T-helper 1 cell treated with Interleukin-12 subunit alpha and Interleukin-12 subunit beta and Interleukin-4 antibody, amounts not matched to agents 30 ng/mL and 1 ng/mL, for 36 hours (primary cell): Measurements from ENCODE around the gene PUSL1. TPM values are rescaled to one million over a fixed set of nuclear protein-coding genes. Genes with fewer than 3 reads are reported as not detected.

Source experiments
- intact Hi-C: fragments of 100-400 bp; cut with micrococcal nuclease; formaldehyde crosslinking; loops from one replicate; pipeline ENCODE4 v1.15.1; 2024
- total RNA-seq: library from RNA; stranded (reverse); gene quantifications from 2 replicates; pipeline ENCODE4 v1.2.3, GENCODE V29; 2022

Gene PUSL1
- total RNA-seq, 1 donor from 2014 or later: 20.6 TPM

DNA sequence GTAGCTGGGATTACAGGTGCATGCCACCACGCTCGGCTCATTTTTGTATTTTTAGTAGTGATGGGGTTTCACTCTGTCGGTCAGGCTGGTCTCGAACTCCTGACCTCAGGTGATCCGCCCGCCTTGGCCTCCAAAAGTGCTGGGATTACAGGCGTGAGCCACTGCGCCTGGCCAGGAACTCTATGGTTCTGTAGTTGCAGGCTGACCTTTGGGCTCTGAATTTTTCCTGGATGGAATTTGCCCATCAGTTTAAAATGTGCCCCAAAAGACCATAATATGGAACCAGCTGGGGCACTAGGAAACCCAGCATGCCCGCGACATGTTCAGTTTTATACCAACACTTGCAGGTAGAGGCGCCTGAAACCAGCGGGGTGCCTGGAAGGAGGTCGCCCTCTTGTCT is 29.8 kb upstream of the PUSL1 start:
- intact Hi-C loops: no loop called here

DNA sequence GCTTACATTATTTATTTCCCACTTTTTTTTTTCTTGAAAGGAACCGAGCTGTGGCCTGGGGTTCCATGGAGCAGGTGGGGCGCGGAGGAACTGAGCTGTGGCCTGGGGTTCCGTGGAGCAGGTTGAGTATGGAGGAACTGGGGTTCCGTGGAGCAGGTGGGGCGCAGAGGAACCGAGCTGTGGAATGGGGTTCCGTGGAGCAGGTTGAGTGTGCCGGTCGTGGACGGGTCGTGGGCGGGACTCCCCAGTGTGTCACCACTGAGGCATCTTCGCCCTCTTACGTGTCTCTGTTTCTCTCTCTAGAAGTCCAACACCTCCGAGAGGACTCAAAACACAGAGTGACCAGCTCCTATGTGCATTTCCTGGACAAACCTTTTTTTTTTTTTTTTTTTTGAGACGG is 29.4 kb upstream of the PUSL1 start:
- intact Hi-C loops: no loop called here

DNA sequence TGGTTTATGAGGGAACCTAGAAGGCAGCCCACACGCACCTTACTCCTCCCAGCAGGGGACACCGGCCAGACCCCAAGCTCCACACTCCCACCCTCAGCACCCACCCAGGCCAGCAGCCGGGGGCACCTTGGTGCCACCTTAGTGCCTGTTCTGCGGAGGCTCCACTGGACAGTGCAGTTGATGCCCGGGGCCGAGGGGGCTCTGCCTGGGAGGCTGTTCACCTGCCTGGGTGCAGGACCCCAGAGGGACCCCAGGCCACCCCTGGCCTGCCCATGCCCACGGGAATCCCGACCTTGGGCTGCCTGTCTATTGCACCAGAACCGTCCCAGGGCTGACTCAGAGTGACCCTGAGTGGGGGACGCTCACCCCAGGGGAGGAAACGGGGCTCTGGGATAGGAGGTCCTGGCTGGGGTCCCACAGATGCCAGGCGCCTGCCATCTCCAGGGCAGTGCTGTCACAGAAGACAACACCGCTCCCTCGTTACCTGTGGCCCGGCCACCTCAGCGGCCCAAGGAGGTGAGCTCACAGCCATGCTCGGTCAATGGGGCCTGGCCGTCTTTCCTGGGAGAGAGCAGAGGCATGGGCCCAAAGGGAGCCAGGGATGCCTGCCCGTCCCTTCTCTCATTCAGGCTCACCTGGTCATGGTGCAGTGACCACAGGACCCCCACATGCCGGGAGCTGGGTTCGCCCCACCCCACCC is 27.5 kb upstream of the PUSL1 start:
- intact Hi-C loops: no loop called here

DNA sequence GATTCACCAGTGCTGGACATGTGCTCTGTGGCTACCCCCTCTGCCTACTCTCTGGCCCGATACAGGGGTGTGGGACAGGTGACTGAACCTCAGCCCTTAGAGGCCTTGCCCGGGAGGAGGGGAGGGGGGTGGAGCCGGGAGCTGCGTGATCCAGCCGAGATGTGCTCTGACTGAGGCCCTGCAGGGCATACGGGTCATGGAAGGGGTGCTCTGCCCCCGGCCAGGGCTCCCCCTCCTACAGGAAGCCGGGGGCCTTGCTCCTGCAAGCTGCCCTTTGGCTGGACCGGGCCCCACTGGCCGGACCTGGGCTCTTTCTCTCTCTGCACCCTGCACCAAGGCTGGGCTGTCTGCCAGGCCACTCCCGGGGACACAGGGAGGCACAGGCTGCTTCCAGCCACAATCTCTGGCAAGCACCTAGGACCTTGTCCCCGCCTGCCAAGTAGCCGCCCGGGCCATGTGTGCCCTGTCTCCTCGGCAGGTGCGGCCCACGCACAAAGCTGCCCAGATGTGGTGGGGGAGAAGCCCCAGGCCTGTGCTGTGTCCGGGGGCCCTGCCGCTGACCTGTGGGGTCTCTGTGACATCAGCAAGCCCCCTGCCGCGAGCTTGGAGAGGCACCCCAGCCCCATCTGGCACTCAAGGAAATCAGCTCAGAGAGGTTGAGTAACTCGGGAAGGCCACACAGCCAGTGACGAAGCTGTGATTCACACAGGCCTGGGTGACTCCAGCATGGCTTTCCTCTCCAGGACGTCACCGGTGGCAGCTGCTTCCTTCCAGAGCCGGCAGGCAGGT is 26.7 kb upstream of the PUSL1 start:
- intact Hi-C loops: no loop called here

DNA sequence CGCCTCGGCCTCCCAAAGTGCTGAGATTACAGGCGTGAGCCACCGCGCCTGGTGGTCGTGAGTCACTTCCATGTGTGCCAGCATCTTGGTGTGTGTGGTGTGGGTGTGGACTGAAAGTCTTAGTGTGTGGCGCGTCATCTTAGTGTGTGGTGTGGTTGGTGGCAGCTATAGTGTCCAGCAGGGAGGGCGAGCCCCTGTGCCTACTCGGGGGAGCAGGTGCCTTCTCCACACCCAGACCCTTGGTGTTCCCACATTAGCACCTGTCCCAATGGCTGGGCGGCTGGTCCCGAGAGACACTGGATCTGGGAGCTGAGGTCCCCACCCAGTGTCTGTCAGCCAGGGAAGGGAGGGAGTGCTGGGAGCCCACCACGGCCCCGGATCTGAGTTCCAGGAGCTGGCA is 25.4 kb upstream of the PUSL1 start:
- intact Hi-C loops: no loop called here

DNA sequence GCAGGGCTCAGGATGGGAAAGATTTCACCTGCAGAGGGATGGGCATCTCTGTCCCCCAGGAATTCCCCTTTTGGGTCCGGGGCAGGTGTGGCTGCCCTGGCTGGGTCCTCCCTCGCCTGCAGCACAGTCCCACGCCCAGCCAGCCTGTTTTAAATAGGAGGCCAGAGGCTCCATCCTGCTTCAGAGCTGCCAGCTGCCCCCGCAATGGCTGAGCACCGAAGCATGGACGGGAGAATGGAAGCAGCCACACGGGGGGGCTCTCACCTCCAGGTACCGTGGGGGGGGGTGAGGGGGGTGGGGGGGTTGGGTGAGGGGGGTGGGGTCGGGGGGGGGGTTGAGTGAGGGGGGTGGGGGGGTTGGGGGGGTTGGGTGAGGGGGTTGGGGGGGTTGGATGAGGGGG is 24.6 kb upstream of the PUSL1 start:
- intact Hi-C loops: no loop called here

DNA sequence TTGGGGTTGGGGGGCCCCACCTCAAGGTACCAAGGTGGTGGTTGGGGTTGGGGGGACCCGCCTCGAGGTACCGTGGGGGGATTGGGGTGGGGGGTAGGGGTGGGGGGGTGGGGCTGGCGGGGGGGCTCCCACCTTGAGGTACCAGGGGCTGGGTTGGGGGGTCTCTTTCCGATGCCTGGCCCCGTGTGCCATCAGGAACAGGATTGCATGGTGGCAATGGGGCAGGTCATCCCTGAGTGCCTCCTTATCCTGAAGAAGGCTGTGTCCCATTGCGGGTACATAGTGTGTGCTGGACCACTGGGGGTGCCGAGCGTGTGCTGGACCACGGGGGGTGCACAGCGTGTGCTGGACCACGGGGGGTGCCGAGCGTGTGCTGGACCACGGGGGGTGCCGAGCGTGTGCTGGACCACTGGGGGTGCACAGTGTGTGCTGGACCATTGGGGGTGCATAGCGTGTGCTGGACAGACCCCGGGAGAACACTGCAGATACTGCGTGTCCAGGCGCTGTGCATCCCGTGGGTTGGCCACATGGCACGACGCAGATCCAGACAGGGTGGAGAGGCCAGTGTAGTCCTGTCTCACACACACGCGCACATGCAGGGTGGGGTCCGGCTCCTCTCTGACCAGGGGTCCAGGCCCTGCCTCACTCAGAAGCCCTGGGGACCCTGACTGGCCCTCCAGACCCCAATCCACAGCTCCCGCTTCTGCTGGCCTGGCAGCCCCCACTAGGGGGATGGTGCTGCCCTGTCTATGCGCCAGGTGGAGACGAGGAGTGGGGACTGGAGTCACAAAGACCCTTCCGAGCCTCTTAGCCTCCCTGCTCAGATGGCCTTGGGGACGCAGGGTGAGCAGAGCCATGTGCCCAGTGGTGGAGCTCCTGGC is 23.9 kb upstream of the PUSL1 start:
- intact Hi-C loops: no loop called here

DNA sequence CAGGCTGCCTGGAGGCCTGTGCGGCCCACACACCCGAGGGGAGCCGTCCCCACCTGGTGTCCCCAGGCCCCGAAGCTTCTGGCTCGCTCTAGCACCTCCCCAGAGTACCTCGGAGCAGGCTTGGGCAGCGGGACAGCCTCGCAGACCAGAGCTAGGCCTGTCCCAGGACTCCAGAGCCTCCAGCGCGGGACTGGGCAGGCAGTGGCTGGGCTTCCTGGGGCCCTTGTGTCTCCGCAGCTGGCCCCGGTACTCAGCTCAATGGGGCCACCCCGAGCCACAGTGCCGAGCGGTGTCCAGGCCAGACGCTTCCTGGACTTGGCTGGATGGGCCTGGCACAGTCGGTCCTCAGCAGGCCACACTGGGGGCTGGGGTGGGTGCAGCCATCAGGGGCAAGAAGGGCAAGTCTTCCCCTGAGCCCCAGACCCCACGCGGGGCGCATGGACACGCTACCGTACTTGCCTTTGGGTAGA is 23.3 kb upstream of the PUSL1 start:
- intact Hi-C loops: no loop called here

DNA sequence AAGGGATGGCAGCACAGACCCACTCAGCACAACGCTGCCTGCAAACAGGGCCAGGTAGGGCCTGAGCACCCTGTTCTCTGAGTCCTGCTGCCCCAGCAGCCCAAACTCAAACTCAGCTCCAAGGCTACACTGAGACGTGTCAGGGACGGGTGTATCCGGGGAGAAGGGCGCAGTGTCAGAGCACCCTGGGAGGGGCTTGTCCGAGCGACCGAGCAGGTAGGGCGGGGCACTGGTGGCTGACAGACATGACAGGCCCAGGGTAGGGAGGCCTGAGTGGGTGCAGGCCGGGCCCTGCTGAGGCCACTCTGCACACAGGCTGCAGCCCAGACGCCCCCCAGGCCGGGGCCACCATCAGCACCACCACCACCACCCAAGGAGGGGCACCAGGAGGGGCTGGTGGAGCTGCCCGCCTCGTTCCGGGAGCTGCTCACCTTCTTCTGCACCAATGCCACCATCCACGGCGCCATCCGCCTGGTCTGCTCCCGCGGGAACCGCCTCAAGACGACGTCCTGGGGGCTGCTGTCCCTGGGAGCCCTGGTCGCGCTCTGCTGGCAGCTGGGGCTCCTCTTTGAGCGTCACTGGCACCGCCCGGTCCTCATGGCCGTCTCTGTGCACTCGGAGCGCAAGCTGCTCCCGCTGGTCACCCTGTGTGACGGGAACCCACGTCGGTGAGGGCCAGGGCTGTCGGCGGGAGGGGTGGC is 22.6 kb upstream of the PUSL1 start:
- intact Hi-C loops: no loop called here

DNA sequence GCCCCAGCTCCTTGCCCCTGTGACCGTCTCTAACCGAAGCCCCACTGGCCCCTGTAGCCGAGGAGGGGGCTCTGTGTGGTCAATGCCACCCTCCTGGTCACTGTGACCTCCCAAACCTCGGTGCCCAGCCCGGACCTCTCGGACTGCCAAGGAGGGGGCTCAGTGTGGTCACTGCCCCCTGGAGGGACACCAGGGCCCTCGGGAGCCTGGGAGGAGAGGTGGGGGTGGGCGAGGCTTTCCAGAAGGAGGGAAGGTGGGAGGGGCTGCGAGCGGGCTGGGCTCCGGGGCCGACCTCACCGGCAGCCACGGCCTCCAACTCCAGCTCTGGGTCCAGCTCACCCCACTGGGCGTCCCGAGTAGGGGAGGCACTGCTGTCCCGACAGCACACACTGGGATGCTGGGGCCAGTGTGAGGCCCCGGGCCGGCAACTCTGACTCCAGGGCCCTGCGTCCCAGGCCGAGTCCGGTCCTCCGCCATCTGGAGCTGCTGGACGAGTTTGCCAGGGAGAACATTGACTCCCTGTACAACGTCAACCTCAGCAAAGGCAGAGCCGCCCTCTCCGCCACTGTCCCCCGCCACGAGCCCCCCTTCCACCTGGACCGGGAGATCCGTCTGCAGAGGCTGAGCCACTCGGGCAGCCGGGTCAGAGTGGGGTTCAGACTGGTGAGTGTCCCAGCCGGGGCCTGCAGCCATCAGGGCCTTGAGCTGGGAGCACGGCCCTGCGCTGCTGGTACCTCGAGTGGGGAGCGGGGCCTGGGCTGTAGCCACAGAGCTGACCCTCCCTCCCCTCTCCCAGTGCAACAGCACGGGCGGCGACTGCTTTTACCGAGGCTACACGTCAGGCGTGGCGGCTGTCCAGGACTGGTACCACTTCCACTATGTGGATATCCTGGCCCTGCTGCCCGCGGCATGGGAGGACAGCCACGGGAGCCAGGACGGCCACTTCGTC is 21.8 kb upstream of the PUSL1 start:
- intact Hi-C loops: no loop called here

DNA sequence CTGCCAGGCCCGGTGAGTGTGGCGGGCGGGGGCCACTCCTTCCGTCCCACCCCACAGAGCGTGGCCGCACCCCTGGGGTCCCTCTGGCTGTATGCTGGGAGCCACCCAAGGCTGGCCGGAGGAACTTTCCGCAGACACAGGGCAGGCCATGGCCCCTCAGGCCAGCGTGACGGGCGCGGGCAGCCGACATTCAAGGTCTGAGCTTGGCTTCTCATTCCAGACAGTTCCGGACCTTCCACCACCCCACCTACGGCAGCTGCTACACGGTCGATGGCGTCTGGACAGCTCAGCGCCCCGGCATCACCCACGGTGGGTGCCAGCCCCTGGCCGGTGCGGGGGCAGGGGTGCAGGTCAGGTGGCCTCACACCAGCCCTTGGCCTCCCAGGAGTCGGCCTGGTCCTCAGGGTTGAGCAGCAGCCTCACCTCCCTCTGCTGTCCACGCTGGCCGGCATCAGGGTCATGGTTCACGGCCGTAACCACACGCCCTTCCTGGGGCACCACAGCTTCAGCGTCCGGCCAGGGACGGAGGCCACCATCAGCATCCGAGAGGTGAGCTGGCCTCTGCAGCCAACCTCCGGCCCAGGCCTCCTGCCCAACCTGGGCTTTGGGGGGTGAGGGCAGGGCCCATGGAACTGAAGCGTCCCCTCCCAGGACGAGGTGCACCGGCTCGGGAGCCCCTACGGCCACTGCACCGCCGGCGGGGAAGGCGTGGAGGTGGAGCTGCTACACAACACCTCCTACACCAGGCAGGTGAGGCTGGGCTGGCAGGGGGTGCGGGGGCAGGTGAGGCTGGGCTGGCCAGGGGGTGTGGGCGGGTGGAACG is 20.9 kb upstream of the PUSL1 start:
- intact Hi-C loops: no loop called here

DNA sequence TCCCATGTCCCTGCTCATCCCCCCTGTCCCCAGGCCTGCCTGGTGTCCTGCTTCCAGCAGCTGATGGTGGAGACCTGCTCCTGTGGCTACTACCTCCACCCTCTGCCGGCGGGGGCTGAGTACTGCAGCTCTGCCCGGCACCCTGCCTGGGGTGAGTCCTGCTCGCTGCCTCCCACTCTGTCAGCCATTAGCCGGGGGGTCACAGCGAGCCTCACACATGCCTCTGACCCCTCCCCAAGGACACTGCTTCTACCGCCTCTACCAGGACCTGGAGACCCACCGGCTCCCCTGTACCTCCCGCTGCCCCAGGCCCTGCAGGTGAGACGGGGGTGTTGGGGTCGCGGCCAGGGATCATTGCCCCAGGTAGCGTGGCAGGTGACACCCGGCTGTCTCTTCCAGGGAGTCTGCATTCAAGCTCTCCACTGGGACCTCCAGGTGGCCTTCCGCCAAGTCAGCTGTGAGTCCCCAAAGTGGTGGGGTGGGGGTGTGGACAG is 18.1 kb upstream of the PUSL1 start:
- intact Hi-C loops: loop anchor here (1.0 to 5.0 kb wide), 3 partner anchors 168 to 308 kb away; partner anchors contain the start of gene PERM1

DNA sequence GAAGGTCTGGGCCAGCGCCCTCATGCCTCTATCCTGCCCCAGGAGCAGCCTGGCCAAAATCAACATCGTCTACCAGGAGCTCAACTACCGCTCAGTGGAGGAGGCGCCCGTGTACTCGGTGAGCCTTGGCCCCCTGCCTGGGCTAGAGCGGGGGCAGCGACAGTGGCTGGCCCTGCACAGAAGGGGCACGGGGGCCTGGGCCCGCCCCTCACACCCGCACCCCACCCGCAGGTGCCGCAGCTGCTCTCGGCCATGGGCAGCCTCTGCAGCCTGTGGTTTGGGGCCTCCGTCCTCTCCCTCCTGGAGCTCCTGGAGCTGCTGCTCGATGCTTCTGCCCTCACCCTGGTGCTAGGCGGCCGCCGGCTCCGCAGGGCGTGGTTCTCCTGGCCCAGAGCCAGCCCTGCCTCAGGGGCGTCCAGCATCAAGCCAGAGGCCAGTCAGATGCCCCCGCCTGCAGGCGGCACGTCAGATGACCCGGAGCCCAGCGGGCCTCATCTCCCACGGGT is 17.3 kb upstream of the PUSL1 start:
- intact Hi-C loops: loop anchor here (2.0 to 5.0 kb wide), 2 partner anchors 258 to 309 kb away; partner anchors contain the start of gene PERM1

DNA sequence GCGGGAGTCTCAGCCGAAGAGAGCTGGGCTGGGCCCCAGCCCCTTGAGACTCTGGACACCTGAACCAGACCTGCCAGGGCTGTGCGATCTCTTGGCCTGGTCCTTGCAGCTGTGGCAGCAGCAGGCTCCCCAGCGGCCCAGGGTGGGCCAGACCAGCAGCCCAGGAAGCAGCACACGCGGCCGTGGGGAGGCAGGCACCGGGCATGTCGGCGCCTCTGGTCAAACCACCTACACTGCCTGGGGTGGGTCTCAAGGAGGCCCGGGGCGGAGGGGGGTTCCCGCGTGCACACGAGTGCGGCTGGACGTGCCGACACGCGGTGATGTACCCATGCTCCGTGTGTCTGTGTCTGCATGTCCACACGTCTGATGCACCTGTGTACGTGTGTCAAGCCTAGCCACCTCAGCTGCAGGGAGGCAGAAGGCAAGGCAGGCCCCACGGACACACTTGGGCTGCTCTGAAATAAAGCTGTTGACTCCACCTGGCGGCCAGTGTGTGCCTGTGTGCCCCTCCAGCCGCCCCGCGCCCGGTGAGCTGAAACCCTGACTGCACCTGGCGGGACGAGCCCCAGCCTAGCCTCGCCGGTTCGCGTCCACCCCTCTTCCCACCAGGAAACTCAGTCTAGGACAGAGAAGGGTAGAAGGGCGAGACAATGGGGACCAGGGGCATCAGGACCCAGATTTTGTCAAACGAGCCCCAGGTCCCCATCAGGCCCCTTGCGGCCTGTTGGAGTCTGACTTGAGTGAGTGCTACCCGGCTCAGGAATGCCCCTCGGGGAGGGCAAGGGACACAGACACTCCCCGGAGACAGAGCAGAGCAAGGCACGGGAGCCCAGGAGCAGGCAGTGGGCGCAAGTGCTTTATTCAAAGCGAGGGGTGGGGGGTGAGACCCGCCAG is 16.6 kb upstream of the PUSL1 start:
- intact Hi-C loops: loop anchor here (2.0 to 5.0 kb wide), 2 partner anchors 259 to 309 kb away; partner anchors contain the start of gene PERM1

DNA sequence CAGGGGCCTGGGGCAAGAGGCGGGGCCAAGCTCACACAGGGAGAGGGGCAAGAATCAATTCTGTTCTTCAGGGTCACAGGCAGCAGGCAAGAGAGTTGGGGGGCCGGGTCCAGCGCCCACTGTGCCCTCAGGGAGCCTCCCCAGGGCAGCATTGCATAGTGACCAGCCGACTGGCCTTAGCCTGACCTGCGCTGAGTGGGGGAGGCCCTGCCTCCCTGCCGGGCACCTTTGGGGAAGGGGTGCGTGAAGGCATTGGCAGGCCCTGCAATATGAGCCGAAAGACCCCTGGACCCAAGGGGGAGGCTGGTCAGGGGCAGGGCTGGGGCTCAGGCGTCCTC is 16.0 kb upstream of the PUSL1 start:
- intact Hi-C loops: loop anchor here (5.0 kb wide), 1 partner anchor 310 kb away; the partner anchor contains the start of gene PERM1

DNA sequence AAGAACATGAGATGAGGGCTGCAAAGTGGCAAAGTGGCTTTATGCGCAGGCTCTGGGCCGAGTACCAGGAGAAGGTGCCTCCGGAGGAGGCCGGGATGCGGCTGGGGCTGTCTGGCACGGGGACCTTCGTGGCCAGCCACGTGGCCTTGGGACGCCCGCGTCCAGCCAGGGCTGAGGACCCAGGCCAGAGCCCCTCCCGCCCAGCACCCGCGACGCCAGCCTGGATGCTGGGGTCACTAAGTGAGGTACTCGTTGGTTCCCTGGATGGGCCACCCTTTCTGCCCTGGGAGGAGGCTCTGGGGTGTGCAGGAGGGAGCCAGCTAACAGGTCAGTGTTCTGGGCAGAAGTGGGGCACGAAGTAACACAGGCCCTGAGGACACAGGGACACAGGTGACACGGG is 15.5 kb upstream of the PUSL1 start:
- intact Hi-C loops: loop anchor here (5.0 kb wide), 1 partner anchor 311 kb away; the partner anchor contains the start of gene PERM1
